Measurements from ENCODE around the gene FXYD3. TPM values are rescaled to one million over a fixed set of nuclear protein-coding genes. Genes with fewer than 3 reads are reported as not detected.

The FXYD3 gene
- polyA plus RNA-seq, 1 donor from 2014 or later = not detected

DNA sequence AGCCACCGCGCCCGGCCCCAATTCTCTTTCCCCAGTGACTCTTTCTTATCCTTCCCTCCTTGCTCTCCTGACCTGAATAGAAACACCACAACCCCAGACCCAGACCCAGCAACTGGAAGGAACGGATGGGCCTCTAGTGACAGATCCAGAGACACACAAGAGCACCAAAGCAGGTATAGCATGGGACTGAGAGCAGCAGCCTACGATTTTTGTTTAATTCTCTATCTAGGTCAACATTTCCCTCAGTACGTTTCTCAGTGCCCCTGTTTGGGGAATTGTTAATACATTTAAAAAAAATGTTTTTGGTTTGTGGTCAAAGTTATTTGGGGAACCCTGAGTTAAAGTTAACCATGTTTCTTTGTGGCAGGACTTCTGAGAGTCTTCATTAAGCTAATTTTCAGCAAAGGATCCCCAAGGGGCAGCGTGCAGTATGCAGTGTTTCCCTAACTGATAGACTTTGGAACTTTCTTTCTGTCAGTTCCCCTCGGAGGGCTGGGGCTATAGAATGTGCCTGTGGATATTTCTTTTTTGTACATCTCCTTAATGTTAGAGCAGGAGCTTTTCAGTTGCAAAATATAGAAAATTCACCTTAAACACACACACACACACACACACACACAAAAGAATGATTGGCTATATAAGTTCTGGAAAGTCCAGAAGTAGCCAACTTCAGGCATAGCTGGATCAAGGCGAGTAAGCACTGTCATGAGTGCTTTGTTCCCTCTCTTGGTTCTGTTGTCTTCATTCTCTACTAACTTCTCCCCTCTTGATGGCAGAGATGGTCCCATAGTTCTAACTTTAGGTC lies 45.2 kb downstream of the FXYD3 start:
- no peaks in the 10 kb centered on the region for H4K20me1 ChIP-seq (ENCODE audit: insufficient read depth)
- TF ChIP-seq POLR2AphosphoS5 (IDR thresholded peaks at IDR 0.05) (no peak), MXI1 (conservative IDR thresholded peaks at IDR 0.05; ENCODE audit: poor library complexity, severe bottlenecking) (no peak), EZH2 (IDR thresholded peaks at IDR 0.05; ENCODE audit: borderline replicate concordance, insufficient read depth, low read length, poor library complexity, severe bottlenecking) (no peak), EP300 (conservative IDR thresholded peaks at IDR 0.05; ENCODE audit: poor library complexity, severe bottlenecking) (no peak), SMC3 (conservative IDR thresholded peaks at IDR 0.05; ENCODE audit: poor library complexity) (no peak), TAF1 (IDR thresholded peaks at IDR 0.05; ENCODE audit: low read depth) (no peak), RAD21 (conservative IDR thresholded peaks at IDR 0.05) (no peak)
- TF ChIP-seq, protein P1, sequence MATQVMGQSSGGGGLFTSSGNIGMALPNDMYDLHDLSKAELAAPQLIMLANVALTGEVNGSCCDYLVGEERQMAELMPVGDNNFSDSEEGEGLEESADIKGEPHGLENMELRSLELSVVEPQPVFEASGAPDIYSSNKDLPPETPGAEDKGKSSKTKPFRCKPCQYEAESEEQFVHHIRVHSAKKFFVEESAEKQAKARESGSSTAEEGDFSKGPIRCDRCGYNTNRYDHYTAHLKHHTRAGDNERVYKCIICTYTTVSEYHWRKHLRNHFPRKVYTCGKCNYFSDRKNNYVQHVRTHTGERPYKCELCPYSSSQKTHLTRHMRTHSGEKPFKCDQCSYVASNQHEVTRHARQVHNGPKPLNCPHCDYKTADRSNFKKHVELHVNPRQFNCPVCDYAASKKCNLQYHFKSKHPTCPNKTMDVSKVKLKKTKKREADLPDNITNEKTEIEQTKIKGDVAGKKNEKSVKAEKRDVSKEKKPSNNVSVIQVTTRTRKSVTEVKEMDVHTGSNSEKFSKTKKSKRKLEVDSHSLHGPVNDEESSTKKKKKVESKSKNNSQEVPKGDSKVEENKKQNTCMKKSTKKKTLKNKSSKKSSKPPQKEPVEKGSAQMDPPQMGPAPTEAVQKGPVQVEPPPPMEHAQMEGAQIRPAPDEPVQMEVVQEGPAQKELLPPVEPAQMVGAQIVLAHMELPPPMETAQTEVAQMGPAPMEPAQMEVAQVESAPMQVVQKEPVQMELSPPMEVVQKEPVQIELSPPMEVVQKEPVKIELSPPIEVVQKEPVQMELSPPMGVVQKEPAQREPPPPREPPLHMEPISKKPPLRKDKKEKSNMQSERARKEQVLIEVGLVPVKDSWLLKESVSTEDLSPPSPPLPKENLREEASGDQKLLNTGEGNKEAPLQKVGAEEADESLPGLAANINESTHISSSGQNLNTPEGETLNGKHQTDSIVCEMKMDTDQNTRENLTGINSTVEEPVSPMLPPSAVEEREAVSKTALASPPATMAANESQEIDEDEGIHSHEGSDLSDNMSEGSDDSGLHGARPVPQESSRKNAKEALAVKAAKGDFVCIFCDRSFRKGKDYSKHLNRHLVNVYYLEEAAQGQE (IDR thresholded peaks at IDR 0.05; ENCODE audit: borderline replicate concordance) = no peak
- TF ChIP-seq, protein P2, sequence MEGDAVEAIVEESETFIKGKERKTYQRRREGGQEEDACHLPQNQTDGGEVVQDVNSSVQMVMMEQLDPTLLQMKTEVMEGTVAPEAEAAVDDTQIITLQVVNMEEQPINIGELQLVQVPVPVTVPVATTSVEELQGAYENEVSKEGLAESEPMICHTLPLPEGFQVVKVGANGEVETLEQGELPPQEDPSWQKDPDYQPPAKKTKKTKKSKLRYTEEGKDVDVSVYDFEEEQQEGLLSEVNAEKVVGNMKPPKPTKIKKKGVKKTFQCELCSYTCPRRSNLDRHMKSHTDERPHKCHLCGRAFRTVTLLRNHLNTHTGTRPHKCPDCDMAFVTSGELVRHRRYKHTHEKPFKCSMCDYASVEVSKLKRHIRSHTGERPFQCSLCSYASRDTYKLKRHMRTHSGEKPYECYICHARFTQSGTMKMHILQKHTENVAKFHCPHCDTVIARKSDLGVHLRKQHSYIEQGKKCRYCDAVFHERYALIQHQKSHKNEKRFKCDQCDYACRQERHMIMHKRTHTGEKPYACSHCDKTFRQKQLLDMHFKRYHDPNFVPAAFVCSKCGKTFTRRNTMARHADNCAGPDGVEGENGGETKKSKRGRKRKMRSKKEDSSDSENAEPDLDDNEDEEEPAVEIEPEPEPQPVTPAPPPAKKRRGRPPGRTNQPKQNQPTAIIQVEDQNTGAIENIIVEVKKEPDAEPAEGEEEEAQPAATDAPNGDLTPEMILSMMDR (IDR thresholded peaks at IDR 0.05; ENCODE audit: poor library complexity, severe bottlenecking) = no peak
- no peak overlapping the region for H3K9ac ChIP-seq (ENCODE audit: low read length)
- no peak overlapping the region for H2AFZ ChIP-seq (ENCODE audit: low read depth, low read length)
- no peaks in the 10 kb centered on the region for H3K9me2 ChIP-seq (ENCODE audit: insufficient read depth, low read length)
- H3K36me3 ChIP-seq (ENCODE audit: insufficient read depth, low read length) = no peaks in the 10 kb centered on the region
- H3F3A ChIP-seq (ENCODE audit: insufficient read depth, low read length, poor library complexity, severe bottlenecking) = no peaks in the 10 kb centered on the region
- peaks cover 9% of the 10 kb centered on the region for H3K27me3 ChIP-seq (ENCODE audit: insufficient read depth, low read depth, low read length)
- H3K79me2 ChIP-seq (replicated peaks; ENCODE audit: insufficient read depth, low read length) = no peaks in the 10 kb centered on the region
- H3K27ac ChIP-seq (ENCODE audit: low read length) = no peak overlapping the region
- no peak overlapping the region for H3K4me3 ChIP-seq (ENCODE audit: low read length)
- no peaks in the 10 kb centered on the region for H3K9me3 ChIP-seq (ENCODE audit: low read length)
- H3K4me2 ChIP-seq (ENCODE audit: low read length) = no peak overlapping the region

DNA sequence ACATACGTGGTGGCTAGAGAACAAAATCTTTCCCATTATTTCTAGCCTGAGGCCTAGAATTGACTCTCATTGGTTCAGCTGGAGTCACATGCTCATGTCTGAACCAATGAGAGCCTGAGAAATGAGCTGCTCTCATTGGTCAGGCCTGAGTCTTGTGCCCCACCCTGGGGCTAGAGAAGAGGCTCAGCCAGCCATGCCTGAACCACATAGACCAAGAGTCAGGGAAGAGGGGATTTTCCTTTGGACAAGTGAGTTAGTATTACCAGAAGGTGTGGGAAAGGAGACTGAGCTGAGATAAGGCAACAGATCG lies 45.8 kb downstream of the FXYD3 start:
- Histone ChIP-seq H3K79me2 (replicated peaks; ENCODE audit: insufficient read depth, low read length) (no peaks in the 10 kb centered on the region), H3F3A (ENCODE audit: insufficient read depth, low read length, poor library complexity, severe bottlenecking) (no peaks in the 10 kb centered on the region), H3K4me3 (ENCODE audit: low read length) (no peak overlapping the region), H3K9me3 (ENCODE audit: low read length) (no peaks in the 10 kb centered on the region), H2AFZ (ENCODE audit: low read depth, low read length) (no peak overlapping the region), H3K27ac (ENCODE audit: low read length) (no peak overlapping the region), H3K27me3 (ENCODE audit: insufficient read depth, low read depth, low read length) (peaks cover 4% of the 10 kb centered on the region), H3K9me2 (ENCODE audit: insufficient read depth, low read length) (no peaks in the 10 kb centered on the region), H3K4me2 (ENCODE audit: low read length) (no peak overlapping the region), H4K20me1 (ENCODE audit: insufficient read depth) (no peaks in the 10 kb centered on the region), H3K9ac (ENCODE audit: low read length) (no peak overlapping the region), H3K36me3 (ENCODE audit: insufficient read depth, low read length) (no peaks in the 10 kb centered on the region)
- TF ChIP-seq POLR2AphosphoS5 (IDR thresholded peaks at IDR 0.05) (no peak), RAD21 (conservative IDR thresholded peaks at IDR 0.05) (no peak), MXI1 (conservative IDR thresholded peaks at IDR 0.05; ENCODE audit: poor library complexity, severe bottlenecking) (no peak), SMC3 (conservative IDR thresholded peaks at IDR 0.05; ENCODE audit: poor library complexity) (no peak), EP300 (conservative IDR thresholded peaks at IDR 0.05; ENCODE audit: poor library complexity, severe bottlenecking) (no peak), TAF1 (IDR thresholded peaks at IDR 0.05; ENCODE audit: low read depth) (no peak), EZH2 (IDR thresholded peaks at IDR 0.05; ENCODE audit: borderline replicate concordance, insufficient read depth, low read length, poor library complexity, severe bottlenecking) (no peak)
- TF ChIP-seq, protein P1 (IDR thresholded peaks at IDR 0.05; ENCODE audit: borderline replicate concordance) = no peak
- TF ChIP-seq, protein P2 (IDR thresholded peaks at IDR 0.05; ENCODE audit: poor library complexity, severe bottlenecking) = no peak
